ENCODE data around the gene XRCC5. TPM values are rescaled to one million over a fixed set of nuclear protein-coding genes. Genes with fewer than 3 reads are reported as not detected.

Gene XRCC5
- total and polyA plus RNA-seq, 2 of the 8 experiments (the other 6 are each of a cell fraction or from before 2014, with no cell fraction given), result 308 to 644 TPM

- H4K5ac ChIP-seq (ENCODE audit: insufficient read length, low read depth, low read length), result no peak overlapping the region
- H2BK15ac ChIP-seq (ENCODE audit: low read length), result no peak overlapping the region
- no peak overlapping the region for H3K18ac ChIP-seq (ENCODE audit: extremely low read depth, low read length)
- H3K14ac ChIP-seq (ENCODE audit: insufficient read length), result no peak overlapping the region
- H3K23me2 ChIP-seq (ENCODE audit: low read depth, low read length), result no peaks in the 10 kb centered on the region
- H2BK120ac ChIP-seq (replicated peaks; ENCODE audit: low read depth, low read length), result no peak overlapping the region
- H2BK12ac ChIP-seq (ENCODE audit: low read depth, low read length), result no peak overlapping the region
- ChIA-PET CTCF (ENCODE audit: partially characterized antibody) (no interaction called here), POLR2A (ENCODE audit: partially characterized antibody) (interaction anchor here (0.5 kb wide), 1 partner anchor 460 kb away, joined by 3 read pairs; no protein-coding TSS in a partner anchor)
- no peak overlapping the region for H2BK5ac ChIP-seq (ENCODE audit: low read depth, low read length)
- no peaks in the 10 kb centered on the region for H3K27me3 ChIP-seq (replicated peaks in 1 of 4; ENCODE audit: control insufficient read depth in 3 of 4, extremely low read depth in 1 of 4, insufficient read depth in 3 of 4, low read length in 3 of 4)
- H3K36me3 ChIP-seq (ENCODE audit: control insufficient read depth in 2 of 4, insufficient read depth in 4 of 4, low read length in 3 of 4), result peaks cover 6 to 76% (median 41%) of the 10 kb centered on the region in 4 experiments
- no peak overlapping the region for H3K56ac ChIP-seq (replicated peaks; ENCODE audit: insufficient read length, low read depth, low read length)
- peaks cover 3 to 4% of the 10 kb centered on the region in 2 experiments for H4K20me1 ChIP-seq (replicated peaks in 1 of 2; ENCODE audit: control insufficient read depth in 1 of 2, insufficient read depth in 2 of 2, low read length in 2 of 2)
- peaks cover under 1 to 10% (median 5%) of the 10 kb centered on the region in 4 experiments; a peak in 5 of 7 replicates for H3K4me1 ChIP-seq (replicated peaks in 1 of 4; ENCODE audit: control insufficient read depth in 3 of 4, insufficient read depth in 4 of 4, low read length in 3 of 4)
- DNase-seq (ENCODE audit: low read depth in 1 of 2, low spot score in 2 of 2) (no peak), FAIRE-seq (no peak)
- no peak overlapping the region for H3K4me2 ChIP-seq (ENCODE audit: insufficient read depth in 1 of 2, low read depth in 2 of 2, low read length in 2 of 2)
- no peak overlapping the region for H3K27ac ChIP-seq (ENCODE audit: low read depth, low read length)
- peaks cover 0 to 23% of the 10 kb centered on the region in 2 experiments; a peak in 3 of 4 replicates for H3K79me2 ChIP-seq (ENCODE audit: control insufficient read depth in 1 of 2, insufficient read depth in 2 of 2, low read length in 2 of 2)
- no peak overlapping the region for H2AK5ac ChIP-seq (ENCODE audit: low read depth, low read length)
- WGBS, 2 experiments (ENCODE audit: extremely low coverage in 1 of 2, insufficient coverage in 1 of 2, insufficient read length in 1 of 2, insufficient replicate concordance in 2 of 2, low coverage in 1 of 2, low lambda C conversion rate in 2 of 2, missing lambda C conversion rate in 1 of 2), result 89% methylated on average over 3 of the region's 3 CpGs; no CpG with 5 or more reads in 1 of the 2 experiments
- no peak overlapping the region for H3K4ac ChIP-seq (replicated peaks; ENCODE audit: insufficient read length, low read depth, low read length)
- H3K4me3 ChIP-seq (ENCODE audit: extremely low read depth in 1 of 4, insufficient read depth in 2 of 4, low read depth in 3 of 4, low read length in 4 of 4), result no peak overlapping the region
- no peaks in the 10 kb centered on the region; the same call in 1 of the 2 replicates for H3K79me1 ChIP-seq (ENCODE audit: low read depth, low read length)
- H4K8ac ChIP-seq (ENCODE audit: extremely low read depth, insufficient read depth, low read length), result no peak overlapping the region
- H3K9ac ChIP-seq (replicated peaks in 1 of 4; ENCODE audit: extremely low read depth in 1 of 4, low read depth in 3 of 4, low read length in 3 of 4), result no peak overlapping the region
- no peaks in the 10 kb centered on the region for H3K9me3 ChIP-seq (ENCODE audit: insufficient read depth in 2 of 2, low read depth in 1 of 2, low read length in 1 of 2)
- no peak overlapping the region for H2AFZ ChIP-seq (ENCODE audit: low read length)
- no peak overlapping the region for H4K91ac ChIP-seq (replicated peaks; ENCODE audit: insufficient read length, low read length)
- TF ChIP-seq CBX8 (IDR thresholded peaks at IDR 0.05; ENCODE audit: borderline replicate concordance, low read depth, low read length), result no peak
- TF ChIP-seq SIX5 (IDR thresholded peaks at IDR 0.05; ENCODE audit: low read depth, low read length), result no peak
- no peak for TF ChIP-seq TCF12 (IDR thresholded peaks at IDR 0.05; ENCODE audit: low read depth, low read length)
- no peak for TF ChIP-seq MAFK (IDR thresholded peaks at IDR 0.05; ENCODE audit: low read depth, low read length)
- no peak for TF ChIP-seq BRCA1 (IDR thresholded peaks at IDR 0.05; ENCODE audit: low read depth, low read length)
- TF ChIP-seq POLR2AphosphoS5 (IDR thresholded peaks at IDR 0.05; ENCODE audit: low read depth, low read length), result no peak
- no peak for TF ChIP-seq POU5F1 (IDR thresholded peaks at IDR 0.05; ENCODE audit: low read depth, low read length)
- no peak for TF ChIP-seq ATF3 (IDR thresholded peaks at IDR 0.05; ENCODE audit: insufficient read depth, low read depth, low read length)
- no peak for TF ChIP-seq NRF1 (IDR thresholded peaks at IDR 0.05; ENCODE audit: low read depth, low read length)
- H3K23ac ChIP-seq (ENCODE audit: insufficient read length), result no peak overlapping the region
- no peak overlapping the region for H2BK20ac ChIP-seq (ENCODE audit: low read length)
Observed at GRCh38 chr2:216192931-216193330, 83.8 kb downstream of the XRCC5 start.

All from H1 (cell line).